Measurements from ENCODE around the gene AHNAK2. TPM values are rescaled to one million over a fixed set of nuclear protein-coding genes. Genes with fewer than 3 reads are reported as not detected.
"Not testable (repeated sequence)": the region's sequence is repeated elsewhere in the genome, so short reads cannot be mapped to it uniquely, and the experiment has no call there.

The AHNAK2 gene
- total and polyA plus RNA-seq, 2 experiments from 2014 or later = 38.3 to 58.0 TPM

DNA sequence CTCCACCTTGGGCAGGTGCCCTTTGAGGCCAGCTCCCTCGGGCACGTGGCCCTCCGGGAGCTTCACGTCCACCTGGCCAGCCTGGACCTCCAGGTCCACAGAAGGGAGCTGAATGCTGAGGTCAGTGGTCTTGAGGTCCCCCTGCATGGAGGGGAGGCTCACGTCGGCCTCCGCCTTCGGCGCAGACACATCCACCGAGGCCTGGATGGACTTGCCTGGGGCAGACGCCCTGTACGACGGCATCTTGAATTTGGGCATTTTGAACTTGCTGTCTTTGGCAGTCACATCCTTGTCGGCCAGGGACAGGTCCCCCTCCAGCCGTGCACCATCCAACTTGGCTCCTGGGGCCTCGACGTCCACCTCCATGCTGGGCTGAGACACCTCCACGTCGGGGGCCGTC, 32.9 kb downstream of the AHNAK2 start:
- DNase-seq; H3K9me2 ChIP-seq (ENCODE audit: insufficient read depth); in situ Hi-C loops (cut with MboI); H3K79me2 ChIP-seq (ENCODE audit: insufficient read depth); H3K27ac ChIP-seq; H3K4me3 ChIP-seq; H3F3A ChIP-seq (ENCODE audit: insufficient read depth); H3K4me1 ChIP-seq (ENCODE audit: insufficient read depth); H3K4me2 ChIP-seq (ENCODE audit: unreplicated experiment); H4K20me1 ChIP-seq (ENCODE audit: insufficient read depth); H3K27me3 ChIP-seq (replicated peaks; ENCODE audit: insufficient read depth); H3K9me3 ChIP-seq (ENCODE audit: low read depth); H2AFZ ChIP-seq; H3K9ac ChIP-seq; H3K36me3 ChIP-seq (ENCODE audit: low read depth): not testable (repeated sequence)
- 75 to 86% methylated on average over 10 to 18 of the region's 20 CpGs for WGBS, 2 experiments (ENCODE audit: low coverage in 1 of 2, low lambda C conversion rate in 2 of 2, missing lambda C conversion rate in 2 of 2)

DNA sequence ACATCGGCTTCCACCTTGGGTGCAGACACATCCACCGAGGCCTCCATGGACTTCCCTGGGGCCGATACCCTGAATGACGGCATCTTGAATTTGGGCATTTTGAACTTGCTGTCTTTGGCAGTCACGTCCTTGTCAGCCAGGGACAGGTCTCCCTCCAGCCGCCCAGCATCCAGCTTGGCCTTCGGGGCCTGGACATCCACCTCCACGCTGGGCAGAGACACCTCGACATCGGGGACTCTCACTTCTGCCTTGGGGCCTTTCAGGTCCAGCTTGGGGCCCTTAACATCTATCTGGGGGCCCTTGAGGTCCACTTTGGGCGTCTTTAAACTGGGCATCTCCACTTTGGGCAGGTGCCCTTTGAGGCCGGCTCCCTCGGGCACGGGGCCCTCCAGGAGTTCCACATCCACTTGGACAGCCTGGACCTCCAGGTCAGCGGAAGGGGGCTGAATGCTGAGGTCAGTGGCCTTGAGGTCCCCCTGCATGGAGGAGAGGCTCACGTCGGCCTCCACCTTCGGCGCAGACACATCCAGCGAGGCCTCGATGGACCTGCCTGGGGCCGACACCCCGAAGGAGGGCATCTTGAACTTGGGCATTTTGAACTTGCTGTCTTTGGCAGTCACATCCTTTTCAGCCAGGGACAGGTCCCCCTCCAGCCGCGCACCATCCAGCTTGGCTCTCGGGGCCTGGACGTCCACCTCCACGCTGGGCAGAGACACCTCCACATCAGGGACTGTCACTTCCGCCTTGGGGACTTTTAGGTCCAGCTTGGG, 33.6 kb downstream of the AHNAK2 start:
- H3K9me3 ChIP-seq (ENCODE audit: low read depth); H2AFZ ChIP-seq; H3K4me2 ChIP-seq (ENCODE audit: unreplicated experiment); H3K9ac ChIP-seq; H3K36me3 ChIP-seq (ENCODE audit: low read depth); H3F3A ChIP-seq (ENCODE audit: insufficient read depth); H3K27ac ChIP-seq; H3K4me1 ChIP-seq (ENCODE audit: insufficient read depth); in situ Hi-C loops (cut with MboI); H3K9me2 ChIP-seq (ENCODE audit: insufficient read depth); H3K27me3 ChIP-seq (replicated peaks; ENCODE audit: insufficient read depth); H3K79me2 ChIP-seq (ENCODE audit: insufficient read depth); DNase-seq; H3K4me3 ChIP-seq; H4K20me1 ChIP-seq (ENCODE audit: insufficient read depth): not testable (repeated sequence)
- 89% methylated on average over 27 to 28 of the region's 29 CpGs for WGBS, 2 experiments (ENCODE audit: low coverage in 1 of 2, low lambda C conversion rate in 2 of 2, missing lambda C conversion rate in 2 of 2)

DNA sequence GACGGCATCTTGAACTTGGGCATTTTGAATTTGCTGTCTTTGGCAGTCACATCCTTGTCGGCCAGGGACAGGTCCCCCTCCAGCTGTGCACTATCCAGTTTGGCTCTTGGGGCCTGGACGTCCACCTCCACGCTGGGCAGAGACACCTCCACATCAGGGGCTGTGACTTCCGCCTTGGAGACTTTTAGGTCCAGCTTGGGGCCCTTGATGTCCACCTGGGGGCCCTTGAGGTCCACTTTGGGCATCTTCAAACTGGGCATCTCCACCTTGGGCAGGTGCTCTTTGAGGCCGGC, 34.2 kb downstream of the AHNAK2 start:
- H3K4me2 ChIP-seq (ENCODE audit: unreplicated experiment); DNase-seq; H3K9me2 ChIP-seq (ENCODE audit: insufficient read depth); H3K9me3 ChIP-seq (ENCODE audit: low read depth); H3K36me3 ChIP-seq (ENCODE audit: low read depth); H3K27me3 ChIP-seq (replicated peaks; ENCODE audit: insufficient read depth); H3K79me2 ChIP-seq (ENCODE audit: insufficient read depth); H3F3A ChIP-seq (ENCODE audit: insufficient read depth); H3K9ac ChIP-seq; H3K27ac ChIP-seq; H3K4me3 ChIP-seq; in situ Hi-C loops (cut with MboI); H4K20me1 ChIP-seq (ENCODE audit: insufficient read depth); H2AFZ ChIP-seq; H3K4me1 ChIP-seq (ENCODE audit: insufficient read depth): not testable (repeated sequence)
- 73 to 78% methylated on average over 6 of the region's 6 CpGs for WGBS, 2 experiments (ENCODE audit: low coverage in 1 of 2, low lambda C conversion rate in 2 of 2, missing lambda C conversion rate in 2 of 2)

DNA sequence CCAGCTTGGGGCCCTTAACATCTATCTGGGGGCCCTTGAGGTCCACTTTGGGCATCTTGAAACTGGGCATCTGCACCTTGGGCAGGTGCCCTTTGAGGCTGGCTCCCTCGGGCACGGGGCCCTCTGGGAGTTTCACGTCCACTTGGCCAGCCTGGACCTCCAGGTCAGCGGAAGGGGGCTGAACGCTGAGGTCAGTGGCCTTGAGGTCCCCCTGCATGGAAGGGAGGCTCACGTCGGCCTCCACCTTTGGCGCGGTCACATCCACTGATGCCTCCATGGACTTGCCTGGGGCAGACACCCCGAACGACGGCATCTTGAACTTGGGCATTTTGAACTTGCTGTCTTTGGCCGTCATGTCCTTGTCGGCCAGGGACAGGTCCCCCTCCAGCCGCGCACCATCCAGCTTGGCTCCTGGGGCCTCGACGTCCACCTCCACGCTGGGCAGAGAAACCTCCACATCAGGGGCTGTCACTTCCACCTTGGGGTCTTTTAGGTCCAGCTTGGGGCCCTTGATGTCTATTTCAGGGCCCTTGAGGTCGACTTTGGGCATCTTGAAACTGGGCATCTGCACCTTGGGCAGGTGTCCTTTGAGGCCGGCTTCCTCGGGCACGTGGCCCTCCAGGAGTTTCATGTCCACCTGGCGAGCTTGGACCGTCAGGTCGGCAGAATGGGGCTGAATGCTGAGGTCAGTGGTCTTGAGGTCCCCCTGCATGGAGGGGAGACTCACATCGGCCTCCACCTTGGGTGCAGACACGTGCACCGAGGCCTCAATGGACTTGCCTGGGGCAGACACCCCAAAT, 34.8 kb downstream of the AHNAK2 start:
- H3K9ac ChIP-seq; H3K27ac ChIP-seq; H2AFZ ChIP-seq; in situ Hi-C loops (cut with MboI); H4K20me1 ChIP-seq (ENCODE audit: insufficient read depth); H3K4me1 ChIP-seq (ENCODE audit: insufficient read depth); H3K4me2 ChIP-seq (ENCODE audit: unreplicated experiment); H3F3A ChIP-seq (ENCODE audit: insufficient read depth); H3K4me3 ChIP-seq; H3K79me2 ChIP-seq (ENCODE audit: insufficient read depth); H3K9me3 ChIP-seq (ENCODE audit: low read depth); H3K9me2 ChIP-seq (ENCODE audit: insufficient read depth); H3K36me3 ChIP-seq (ENCODE audit: low read depth); H3K27me3 ChIP-seq (replicated peaks; ENCODE audit: insufficient read depth); DNase-seq: not testable (repeated sequence)
- 89 to 94% methylated on average over 29 of the region's 29 CpGs for WGBS, 2 experiments (ENCODE audit: low coverage in 1 of 2, low lambda C conversion rate in 2 of 2, missing lambda C conversion rate in 2 of 2)

DNA sequence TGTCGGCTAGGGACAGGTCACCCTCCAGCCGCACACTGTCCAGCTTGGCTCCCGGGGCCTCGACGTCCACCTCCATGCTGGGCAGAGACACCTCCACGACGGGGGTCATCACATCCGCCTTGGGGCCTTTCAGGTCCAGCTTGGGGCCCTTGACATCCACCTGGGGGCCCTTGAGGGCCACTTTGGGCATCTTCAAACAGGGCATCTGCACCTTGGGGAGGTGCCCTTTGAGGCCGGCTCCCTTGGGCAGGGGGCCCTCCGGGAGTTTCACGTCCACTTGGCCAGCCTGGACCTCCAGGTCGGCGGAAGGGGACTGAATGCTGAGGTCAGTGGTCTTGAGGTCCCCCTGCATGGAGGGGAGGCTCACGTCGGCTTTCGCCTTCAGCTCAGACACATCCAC, 35.6 kb downstream of the AHNAK2 start:
- Histone ChIP-seq H4K20me1 (ENCODE audit: insufficient read depth) (no peaks in the 10 kb centered on the region), H3K4me1 (ENCODE audit: insufficient read depth) (no peaks in the 10 kb centered on the region), H3K27me3 (replicated peaks; ENCODE audit: insufficient read depth) (no peaks in the 10 kb centered on the region), H2AFZ (no peak overlapping the region), H3K27ac (no peak overlapping the region), H3K9me3 (ENCODE audit: low read depth) (no peaks in the 10 kb centered on the region), H3K79me2 (ENCODE audit: insufficient read depth) (no peaks in the 10 kb centered on the region), H3K36me3 (ENCODE audit: low read depth) (no peaks in the 10 kb centered on the region), H3K9me2 (ENCODE audit: insufficient read depth) (no peaks in the 10 kb centered on the region), H3K4me2 (ENCODE audit: unreplicated experiment) (no peak overlapping the region), H3K9ac (no peak overlapping the region), H3F3A (ENCODE audit: insufficient read depth) (0 out of 2 replicates have a peak, but pooled peaks cover 8% of the 10 kb centered on the region), H3K4me3 (no peak overlapping the region)
- DNase-seq = no peak
- in situ Hi-C loops (cut with MboI) = no loop called here
- 95 to 96% methylated on average over 13 to 16 of the region's 16 CpGs for WGBS, 2 experiments (ENCODE audit: low coverage in 1 of 2, low lambda C conversion rate in 2 of 2, missing lambda C conversion rate in 2 of 2)
- no peak for TF ChIP-seq EZH2phosphoT487 (IDR thresholded peaks at IDR 0.05; ENCODE audit: insufficient read depth, low read depth)
- TF ChIP-seq EZH2 (IDR thresholded peaks at IDR 0.05; ENCODE audit: insufficient read depth, poor library complexity, severe bottlenecking) = no peak
